GM12878 (cell line): ENCODE data around the gene DDX51. TPM values are rescaled to one million over a fixed set of nuclear protein-coding genes. Genes with fewer than 3 reads are reported as not detected.

ENCODE experiments used
- ATAC-seq: fragments of 200-7000 bp; cut with Tn5 transposase; 3 replicates; pipeline ENCODE4 v1.9.1; 2020; ENCODE audit warnings: mild to moderate bottlenecking, moderate library complexity
- BruUV-seq: library from RNA; stranded (reverse); fragments of 400-500 nt; replicated peaks from 2 replicates; lab custom pipeline; 2021; lab: Mats Ljungman, UMichigan
- CTCF ChIA-PET: fragments of 300-600 bp; sonication (Branson Sonifier 250); formaldehyde crosslinking; extraction: SDS; loops from one replicate; lab custom pipeline; 2021; ENCODE audit warnings: inconsistent platforms; lab: Yijun Ruan, JAX
- POLR2A ChIA-PET: fragments of 350-600 bp; formaldehyde crosslinking; extraction: SDS; loops from one replicate; lab custom pipeline; 2021; ENCODE audit warnings: inconsistent platforms; lab: Charles Lee
- RAD21 ChIA-PET: fragments of 300-600 bp; sonication (Branson Sonifier 250); formaldehyde crosslinking; loops from one replicate; lab custom pipeline; 2023; ENCODE audit warnings: antibody characterized with exemption; ENCODE audit not compliant: unreplicated experiment; lab: Charles Lee
- SMC1A ChIA-PET: fragments of 300-600 bp; sonication (Branson Sonifier 250); formaldehyde crosslinking; loops from one replicate; lab custom pipeline; 2023; ENCODE audit not compliant: unreplicated experiment, uncharacterized antibody; lab: Charles Lee
- DNase-seq: peaks from one replicate; pipeline ENCODE4 v3.0.0-alpha.2; 2011; ENCODE audit warnings: low read depth, low spot score
- FAIRE-seq: peaks from 3 replicates; lab custom pipeline; 2011; peaks lifted over from hg19 to GRCh38; lab: Jason Lieb, UNC
- H2AFZ ChIP-seq: 2 replicates; pipeline ENCODE4 v1.6.0; 2011; ENCODE audit warnings: low read depth, low read length, control low read depth; ENCODE audit not compliant: control insufficient read depth
- H3K27ac ChIP-seq: 2 replicates; pipeline ENCODE4 v1.5.1; 2011; ENCODE audit warnings: control low read depth; ENCODE audit not compliant: control insufficient read depth, insufficient read depth
- H3K27me3 ChIP-seq, 2 experiments: replicated peaks in 1 of 2; 2 replicates each; pipeline versions ENCODE4 v1.6.0 to v1.6.1; 2011; ENCODE audit warnings: low read length in 1 of 2; ENCODE audit not compliant: control insufficient read depth in 2 of 2, insufficient read depth in 2 of 2
- H3K36me3 ChIP-seq, 2 experiments: 2 replicates each; pipeline ENCODE4 v1.5.1; 2011; ENCODE audit warnings: low read length in 1 of 2; ENCODE audit not compliant: control insufficient read depth in 2 of 2, insufficient read depth in 2 of 2
- H3K4me1 ChIP-seq: 2 replicates; pipeline ENCODE4 v1.6.1; 2011; ENCODE audit warnings: mild to moderate bottlenecking, low read length, moderate library complexity, mixed read lengths; ENCODE audit not compliant: control insufficient read depth, insufficient read depth
- H3K4me2 ChIP-seq: 2 replicates; pipeline ENCODE4 v1.6.0; 2011; ENCODE audit warnings: control low read depth; ENCODE audit not compliant: control insufficient read depth, insufficient read depth
- H3K4me3 ChIP-seq: fragments of 200-600 bp; sonication (generic); 2 replicates; pipeline ENCODE4 v1.5.1; 2016
- H3K79me2 ChIP-seq: 2 replicates; pipeline ENCODE4 v1.6.0; 2011; ENCODE audit warnings: low read length; ENCODE audit not compliant: control insufficient read depth, insufficient read depth
- H3K9ac ChIP-seq: 2 replicates; pipeline ENCODE4 v1.8.0; 2011; ENCODE audit warnings: low read length, control low read depth, mixed read lengths; ENCODE audit not compliant: control insufficient read depth, insufficient read depth
- H3K9me3 ChIP-seq: replicated peaks from 3 replicates; pipeline ENCODE4 v1.5.1; 2011; ENCODE audit warnings: mild to moderate bottlenecking, low read length; ENCODE audit not compliant: control insufficient read depth, insufficient read depth
- H4K20me1 ChIP-seq: 2 replicates; pipeline ENCODE4 v1.6.0; 2011; ENCODE audit not compliant: control insufficient read depth, insufficient read depth
- FOXM1 ChIP-seq: IDR thresholded peaks from 2 replicates; pipeline ENCODE4 v1.6.1; 2012; ENCODE audit warnings: low read depth, mild to moderate bottlenecking, inconsistent platforms, low read length, moderate library complexity
- HDAC6 ChIP-seq: fragments of 200-600 bp; sonication (generic); IDR thresholded peaks from one replicate; pipeline ENCODE4 v1.8.0; 2017; ENCODE audit warnings: antibody characterized with exemption; ENCODE audit not compliant: unreplicated experiment
- HDGF ChIP-seq: fragments of 450-650 bp; IDR thresholded peaks from 2 replicates; pipeline ENCODE4 v1.6.1; 2016; ENCODE audit warnings: antibody characterized with exemption
- MTA3 ChIP-seq: IDR thresholded peaks from 2 replicates; pipeline ENCODE4 v1.6.1; 2012; ENCODE audit warnings: low read length, inconsistent platforms, borderline replicate concordance
- PRDM15 ChIP-seq: fragments of 450-650 bp; formaldehyde crosslinking; IDR thresholded peaks from 2 replicates; pipeline ENCODE4 v1.4.0; 2020; ENCODE audit warnings: mild to moderate bottlenecking, moderate library complexity
- ZZZ3 ChIP-seq: IDR thresholded peaks from 2 replicates; pipeline ENCODE4 v1.6.1; 2011; ENCODE audit warnings: low read depth; ENCODE audit not compliant: control insufficient read depth, insufficient read length
- WGBS: methylation state at CpG from one replicate; pipeline ENCODE4 v1.1.6; 2016; ENCODE audit warnings: low lambda C conversion rate; ENCODE audit not compliant: insufficient replicate concordance, insufficient coverage; ENCODE audit errors: missing lambda C conversion rate; 5-methylcytosine and 5-hydroxymethylcytosine counted together
- in situ Hi-C: fragments of 300-500 bp; cut with MboI; formaldehyde crosslinking; loops from 9 replicates; pipeline ENCODE4 v1.14.3; 2018; ENCODE audit warnings: mixed read lengths
- intact Hi-C: fragments of 100-400 bp; cut with micrococcal nuclease; formaldehyde crosslinking; loops from one replicate; pipeline ENCODE4 v1.14.2; 2022; ENCODE audit not compliant: unreplicated experiment
- polyA plus RNA-seq, 11 experiments: library from polyadenylated mRNA; depleted of rRNA in 4 of 11; unstranded in 6 of 11; stranded (reverse) in 5 of 11; fragments of >200 nt; fragmentation: Nextera tagmentation in 4 of 11; fragmentation: Illumina TruSeq in 1 of 11; extraction: Ambion mirVana in 4 of 11; extraction: Trizol in 1 of 11; gene quantifications; 1 replicate in 1 of 11; 2 replicates in 10 of 11; pipeline versions ENCODE4 v1.2.1 to v1.2.3, GENCODE V29; 2011 to 2016; ENCODE audit warnings: inconsistent platforms in 2 of 11, missing spikeins in 2 of 11, low read depth in 1 of 11
- total RNA-seq, 4 experiments: library from RNA; depleted of rRNA in 3 of 4; stranded (reverse); fragments of >200 nt in 3 of 4; fragmentation: Illumina TruSeq in 1 of 4; extraction: Trizol in 1 of 4; gene quantifications; 2 replicates each; pipeline versions ENCODE4 v1.2.1 to v1.2.3, GENCODE V29; 2013 to 2021
- TF ChIP-seq, protein P1 (sequence below): IDR thresholded peaks from 2 replicates; pipeline ENCODE4 v1.6.1; 2011; ENCODE audit warnings: low read depth, mild to moderate bottlenecking, low read length, moderate library complexity, borderline replicate concordance; ENCODE audit errors: extremely low read depth

The DDX51 gene
- total and polyA plus RNA-seq, 10 of the 15 experiments (the other 5 are each of a cell fraction or from before 2014, with no cell fraction given) = 0.97 to 29.1 (median 9.8) TPM

DNA sequence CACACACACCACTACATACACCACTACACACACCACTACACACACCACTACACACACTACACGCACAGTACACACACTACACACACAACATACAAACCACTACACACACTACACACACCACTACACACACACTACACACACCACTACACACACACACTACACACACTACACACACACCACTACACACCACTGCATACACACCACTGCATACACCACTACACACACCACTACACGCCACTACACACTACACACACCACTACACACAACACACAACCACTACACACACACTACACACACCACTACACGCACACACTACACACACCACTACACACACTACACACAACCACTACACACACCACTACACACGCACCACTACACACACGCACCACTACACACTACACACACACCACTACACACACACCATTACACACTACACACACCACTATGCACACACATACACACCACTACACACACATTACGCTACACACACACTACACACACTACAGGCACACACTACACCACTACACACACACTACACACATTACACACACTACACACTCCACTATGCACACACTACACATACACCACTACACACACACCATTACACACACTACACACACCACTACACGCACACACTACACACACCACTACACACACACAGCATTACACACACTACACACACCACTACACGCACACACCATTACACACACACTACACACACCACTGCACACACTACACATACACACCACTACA is 12.6 kb upstream of the DDX51 start:
- intact Hi-C loops (no loop called here), in situ Hi-C loops (no loop called here)
- WGBS = 78% methylated on average over 8 of the region's 8 CpGs
- ChIA-PET SMC1A (no interaction called here), RAD21 (no interaction called here), POLR2A (no interaction called here), CTCF (no interaction called here)
- H3K4me2 ChIP-seq = no peak overlapping the region
- peaks cover 3% of the 10 kb centered on the region; the same call in 1 of the 2 replicates for H4K20me1 ChIP-seq
- H3K9ac ChIP-seq = no peak overlapping the region
- H3K27ac ChIP-seq = no peak overlapping the region
- no peaks in the 10 kb centered on the region for H3K27me3 ChIP-seq
- H3K4me1 ChIP-seq = no peaks in the 10 kb centered on the region
- H3K9me3 ChIP-seq = peaks cover 8% of the 10 kb centered on the region
- TF ChIP-seq MTA3 (0 out of 2 replicates have a peak, but pooled peaks have one; percentile 23), HDGF (peak; percentile 51), ZZZ3 (no peak)
- FAIRE-seq (peak; percentile 73), DNase-seq (no peak), ATAC-seq (no peak)
- H2AFZ ChIP-seq = no peak overlapping the region
- H3K4me3 ChIP-seq = no peak overlapping the region
- no TSS peak for BruUV-seq
- H3K79me2 ChIP-seq = no peaks in the 10 kb centered on the region
- peaks cover 3 to 10% of the 10 kb centered on the region in 2 experiments for H3K36me3 ChIP-seq

DNA sequence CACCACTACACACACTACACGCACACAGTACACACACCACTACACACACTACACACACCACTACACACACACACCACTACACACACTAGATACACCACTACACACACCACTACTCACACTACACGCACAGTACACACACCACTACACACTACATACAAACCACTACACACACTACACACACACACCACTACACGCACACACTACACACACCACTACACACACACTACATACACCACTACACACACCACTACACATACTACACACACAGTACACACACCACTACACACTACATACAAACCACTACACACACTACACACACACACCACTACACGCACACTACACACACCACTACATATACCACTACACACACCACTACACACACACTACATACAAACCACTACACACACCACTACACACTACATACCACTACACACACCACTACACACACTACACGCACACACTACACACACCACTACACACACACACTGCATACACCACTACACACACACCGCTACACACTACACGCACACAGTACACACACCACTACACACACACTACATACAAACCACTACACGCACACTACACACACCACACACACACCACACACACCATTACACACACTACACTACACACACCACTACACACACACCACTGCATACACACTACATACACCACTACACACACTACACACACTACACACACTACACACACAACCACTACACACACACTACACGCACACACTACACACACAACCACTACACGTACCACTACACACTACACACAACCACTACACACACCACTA is 11.9 kb upstream of the DDX51 start:
- CTCF ChIA-PET = no interaction called here
- peak; percentile 71 for FAIRE-seq

More for the DNA sequence above, 11.9 kb upstream of the DDX51 start:
- intact Hi-C loops (loop anchor here (2.0 kb wide), 2 partner anchors 63 to 259 kb away; no protein-coding TSS in a partner anchor), in situ Hi-C loops (no loop called here)
- POLR2A ChIA-PET = no interaction called here
- H4K20me1 ChIP-seq = peaks cover 3% of the 10 kb centered on the region; the same call in 1 of the 2 replicates
- no TSS peak for BruUV-seq
- 94% methylated on average over 9 of the region's 10 CpGs for WGBS
- ATAC-seq (no peak), DNase-seq (no peak)
- H3K27ac ChIP-seq = no peak overlapping the region
- H3K4me3 ChIP-seq = no peak overlapping the region
- H2AFZ ChIP-seq = no peak overlapping the region
- H3K9me3 ChIP-seq = peaks cover 8% of the 10 kb centered on the region
- H3K27me3 ChIP-seq = no peaks in the 10 kb centered on the region
- TF ChIP-seq, protein P1, sequence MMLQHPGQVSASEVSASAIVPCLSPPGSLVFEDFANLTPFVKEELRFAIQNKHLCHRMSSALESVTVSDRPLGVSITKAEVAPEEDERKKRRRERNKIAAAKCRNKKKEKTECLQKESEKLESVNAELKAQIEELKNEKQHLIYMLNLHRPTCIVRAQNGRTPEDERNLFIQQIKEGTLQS = no peak
- TF ChIP-seq HDAC6 (no peak), PRDM15 (CRISPR knock-in tag) (no peak), FOXM1 (no peak), HDGF (peak; percentile 58; the same call in 1 of the 2 replicates)
- SMC1A ChIA-PET = no interaction called here
- no peak overlapping the region for H3K4me2 ChIP-seq
- H3K36me3 ChIP-seq = peaks cover 3 to 12% of the 10 kb centered on the region in 2 experiments
- H3K9ac ChIP-seq = no peak overlapping the region
- H3K79me2 ChIP-seq = no peaks in the 10 kb centered on the region
- H3K4me1 ChIP-seq = no peaks in the 10 kb centered on the region
- RAD21 ChIA-PET = no interaction called here
